LNCaP clone FGC (cell line): ENCODE results near the gene MIEF1.

Experiments
- DNase-seq: peaks from one replicate; pipeline ENCODE4 v3.0.0-alpha.2; 2011; ENCODE audit warnings: low read depth
- H3K4me3 ChIP-seq: 2 replicates; pipeline ENCODE4 v1.5.1; 2011; ENCODE audit warnings: mild to moderate bottlenecking, low read depth, low read length, control low read depth
- TF ChIP-seq, protein P1 (sequence below): IDR thresholded peaks from 2 replicates; pipeline ENCODE4 v1.5.1; 2012; ENCODE audit warnings: mild to moderate bottlenecking; ENCODE audit not compliant: control insufficient read depth, insufficient read depth; ENCODE audit errors: extremely low read depth

Gene MIEF1

GRCh38 chr22:39471381-39472141 lies 30.5 kb upstream of the MIEF1 start:
- TF ChIP-seq, protein P1, sequence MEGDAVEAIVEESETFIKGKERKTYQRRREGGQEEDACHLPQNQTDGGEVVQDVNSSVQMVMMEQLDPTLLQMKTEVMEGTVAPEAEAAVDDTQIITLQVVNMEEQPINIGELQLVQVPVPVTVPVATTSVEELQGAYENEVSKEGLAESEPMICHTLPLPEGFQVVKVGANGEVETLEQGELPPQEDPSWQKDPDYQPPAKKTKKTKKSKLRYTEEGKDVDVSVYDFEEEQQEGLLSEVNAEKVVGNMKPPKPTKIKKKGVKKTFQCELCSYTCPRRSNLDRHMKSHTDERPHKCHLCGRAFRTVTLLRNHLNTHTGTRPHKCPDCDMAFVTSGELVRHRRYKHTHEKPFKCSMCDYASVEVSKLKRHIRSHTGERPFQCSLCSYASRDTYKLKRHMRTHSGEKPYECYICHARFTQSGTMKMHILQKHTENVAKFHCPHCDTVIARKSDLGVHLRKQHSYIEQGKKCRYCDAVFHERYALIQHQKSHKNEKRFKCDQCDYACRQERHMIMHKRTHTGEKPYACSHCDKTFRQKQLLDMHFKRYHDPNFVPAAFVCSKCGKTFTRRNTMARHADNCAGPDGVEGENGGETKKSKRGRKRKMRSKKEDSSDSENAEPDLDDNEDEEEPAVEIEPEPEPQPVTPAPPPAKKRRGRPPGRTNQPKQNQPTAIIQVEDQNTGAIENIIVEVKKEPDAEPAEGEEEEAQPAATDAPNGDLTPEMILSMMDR, result no peak
- H3K4me3 ChIP-seq, result no peak overlapping the region
- DNase-seq, result no peak

DNA sequence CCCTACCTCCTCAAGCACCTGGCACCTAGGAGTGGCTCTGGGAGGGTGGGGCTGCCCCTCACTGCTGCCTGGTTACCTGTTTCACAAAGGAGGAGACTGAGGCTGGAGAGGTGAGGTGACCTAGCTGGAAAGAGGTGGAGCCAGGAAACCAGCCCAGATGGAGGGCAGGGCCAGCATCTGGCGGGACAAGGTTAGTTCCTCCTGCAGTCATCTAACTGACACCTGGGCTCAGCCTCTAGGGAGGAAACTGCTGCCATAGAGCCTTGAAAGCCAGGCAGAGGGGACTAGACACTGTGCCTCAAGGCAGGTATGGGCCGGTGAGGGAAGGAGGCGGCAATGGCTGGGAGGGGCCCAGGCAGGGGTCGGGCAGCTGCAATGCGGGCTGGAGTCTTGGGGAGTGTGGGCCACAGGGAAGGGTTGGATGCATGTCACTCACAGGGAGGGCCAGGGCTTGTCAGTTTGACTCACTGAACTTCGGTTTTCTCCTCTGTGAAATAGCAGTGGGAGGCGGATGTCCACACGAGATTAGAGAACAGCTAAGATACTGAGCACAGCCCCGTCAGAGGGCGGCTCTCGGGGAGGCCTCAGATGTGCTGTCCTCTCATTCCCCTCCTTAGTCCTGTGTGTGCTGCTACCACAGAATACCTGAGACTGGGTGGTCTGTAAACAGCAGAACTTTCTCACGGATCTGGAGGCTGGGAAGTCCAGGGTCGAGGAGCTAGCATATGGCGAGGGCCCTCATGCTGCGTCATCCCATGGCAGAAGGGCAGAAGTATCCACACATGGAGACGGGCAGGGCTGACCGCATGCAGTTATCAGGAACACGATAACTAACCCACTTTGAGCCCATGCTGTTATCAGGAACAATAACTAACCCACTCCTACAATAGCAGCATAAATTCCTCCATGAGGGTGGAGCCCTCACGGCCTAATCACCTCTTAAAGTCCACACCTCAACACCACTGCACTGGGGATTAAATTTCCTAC lies 29.2 kb upstream of the MIEF1 start:
- TF ChIP-seq, protein P1, result no peak
- H3K4me3 ChIP-seq, result no peak overlapping the region
- no peak for DNase-seq

GRCh38 chr22:39473851-39474250 lies 28.2 kb upstream of the MIEF1 start:
- TF ChIP-seq, protein P1, result no peak
- DNase-seq, result no peak
- no peak overlapping the region for H3K4me3 ChIP-seq

- TF ChIP-seq, protein P1, result no peak
- no peak for DNase-seq
- no peak overlapping the region for H3K4me3 ChIP-seq
These were observed 27.6 kb upstream of the MIEF1 start for GRCh38 chr22:39474351-39475111.

- no peak for DNase-seq
- H3K4me3 ChIP-seq, result no peak overlapping the region
- TF ChIP-seq, protein P1, result no peak
These were observed 26.8 kb upstream of the MIEF1 start for GRCh38 chr22:39475337-39475736.

DNA sequence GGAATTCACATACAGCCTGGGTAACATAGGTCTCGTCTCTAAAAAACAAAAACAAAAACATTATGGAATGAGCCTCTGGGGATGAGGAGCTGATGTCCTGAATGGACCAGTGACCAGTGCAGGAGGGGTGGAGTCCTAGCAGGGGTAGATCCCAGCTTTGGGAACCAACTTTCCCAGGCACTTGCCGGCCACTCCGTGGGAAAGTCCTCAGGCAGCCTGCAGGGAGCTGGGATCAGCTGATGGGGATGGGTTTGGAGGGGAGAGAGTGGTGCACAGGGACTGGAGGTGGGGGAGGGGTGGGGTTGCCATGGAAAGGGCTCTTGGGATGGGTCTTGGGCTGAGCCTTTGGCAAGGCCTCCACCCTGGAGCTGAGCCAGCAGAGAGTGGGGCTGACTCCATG lies 26.2 kb upstream of the MIEF1 start:
- DNase-seq, result no peak
- H3K4me3 ChIP-seq, result no peak overlapping the region
- TF ChIP-seq, protein P1, result no peak
